Measurements from ENCODE around the gene STX7.

Gene STX7

DNA sequence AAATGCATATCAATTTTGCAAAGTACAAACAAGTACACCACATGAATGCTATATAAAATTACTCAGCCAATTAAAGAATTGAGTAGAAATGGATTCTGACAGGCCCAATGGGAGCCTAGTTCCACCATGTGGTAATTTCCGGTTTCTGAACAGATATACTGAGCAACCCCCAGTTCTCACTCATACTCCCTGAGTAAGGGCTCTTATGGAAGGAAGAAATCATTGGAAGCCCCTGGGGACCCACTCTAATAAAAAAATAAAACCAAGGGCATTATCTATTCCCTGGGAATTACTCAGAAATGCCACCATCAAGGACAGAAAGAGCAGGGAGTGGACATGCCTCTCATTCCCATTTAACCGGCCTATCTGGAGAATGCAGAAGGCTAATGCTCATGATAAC is 34.6 kb downstream of the STX7 start:
- Histone ChIP-seq H3K4me2 (ENCODE audit: low read length) (no peak overlapping the region), H3K9me3 (ENCODE audit: insufficient read depth, low read length) (no peaks in the 10 kb centered on the region), H3K36me3 (replicated peaks; ENCODE audit: low read depth, low read length) (peaks cover 13% of the 10 kb centered on the region), H3K4me1 (ENCODE audit: low read length) (peaks cover 9% of the 10 kb centered on the region), H2AFZ (ENCODE audit: low read depth, low read length) (no peak overlapping the region), H3K4me3 (ENCODE audit: low read length) (no peak overlapping the region), H3K9ac (ENCODE audit: low read length) (no peak overlapping the region), H3K79me2 (ENCODE audit: low read length) (peaks cover 49% of the 10 kb centered on the region), H4K20me1 (ENCODE audit: insufficient read depth, low read length) (peaks cover 63% of the 10 kb centered on the region), H3K27me3 (ENCODE audit: low read depth, low read length) (no peaks in the 10 kb centered on the region), H3K27ac (ENCODE audit: low read length) (no peak overlapping the region)
- TF ChIP-seq, protein P1, sequence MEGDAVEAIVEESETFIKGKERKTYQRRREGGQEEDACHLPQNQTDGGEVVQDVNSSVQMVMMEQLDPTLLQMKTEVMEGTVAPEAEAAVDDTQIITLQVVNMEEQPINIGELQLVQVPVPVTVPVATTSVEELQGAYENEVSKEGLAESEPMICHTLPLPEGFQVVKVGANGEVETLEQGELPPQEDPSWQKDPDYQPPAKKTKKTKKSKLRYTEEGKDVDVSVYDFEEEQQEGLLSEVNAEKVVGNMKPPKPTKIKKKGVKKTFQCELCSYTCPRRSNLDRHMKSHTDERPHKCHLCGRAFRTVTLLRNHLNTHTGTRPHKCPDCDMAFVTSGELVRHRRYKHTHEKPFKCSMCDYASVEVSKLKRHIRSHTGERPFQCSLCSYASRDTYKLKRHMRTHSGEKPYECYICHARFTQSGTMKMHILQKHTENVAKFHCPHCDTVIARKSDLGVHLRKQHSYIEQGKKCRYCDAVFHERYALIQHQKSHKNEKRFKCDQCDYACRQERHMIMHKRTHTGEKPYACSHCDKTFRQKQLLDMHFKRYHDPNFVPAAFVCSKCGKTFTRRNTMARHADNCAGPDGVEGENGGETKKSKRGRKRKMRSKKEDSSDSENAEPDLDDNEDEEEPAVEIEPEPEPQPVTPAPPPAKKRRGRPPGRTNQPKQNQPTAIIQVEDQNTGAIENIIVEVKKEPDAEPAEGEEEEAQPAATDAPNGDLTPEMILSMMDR (IDR thresholded peaks at IDR 0.05; ENCODE audit: low read depth, low read length), result no peak
- no peak for TF ChIP-seq EZH2phosphoT487 (IDR thresholded peaks at IDR 0.05; ENCODE audit: low read depth)

DNA sequence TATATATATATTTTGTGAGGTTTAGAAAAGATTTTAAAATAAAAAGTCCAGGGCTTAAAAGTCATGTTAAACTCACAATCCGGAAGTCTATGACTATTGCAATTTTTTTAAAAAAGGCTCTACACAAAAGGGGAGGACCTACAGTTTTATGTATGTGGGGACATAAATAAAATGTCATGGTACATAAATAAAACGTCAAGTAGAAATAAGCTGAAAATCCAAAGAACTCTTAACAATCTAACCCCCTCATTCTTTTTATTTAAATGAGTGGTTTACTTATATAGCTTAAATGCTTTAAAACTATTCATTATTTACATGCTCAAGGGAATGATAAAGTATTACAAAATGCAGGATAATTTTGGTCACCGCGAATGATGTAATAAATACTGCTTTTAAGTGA is 36.2 kb downstream of the STX7 start:
- Histone ChIP-seq H3K4me3 (ENCODE audit: low read length) (no peak overlapping the region), H3K27ac (ENCODE audit: low read length) (no peak overlapping the region), H3K4me2 (ENCODE audit: low read length) (no peak overlapping the region), H3K27me3 (ENCODE audit: low read depth, low read length) (no peaks in the 10 kb centered on the region), H3K79me2 (ENCODE audit: low read length) (peaks cover 33% of the 10 kb centered on the region), H3K36me3 (replicated peaks; ENCODE audit: low read depth, low read length) (peaks cover 11% of the 10 kb centered on the region), H4K20me1 (ENCODE audit: insufficient read depth, low read length) (peaks cover 48% of the 10 kb centered on the region), H3K9me3 (ENCODE audit: insufficient read depth, low read length) (no peaks in the 10 kb centered on the region), H3K9ac (ENCODE audit: low read length) (no peak overlapping the region), H2AFZ (ENCODE audit: low read depth, low read length) (no peak overlapping the region), H3K4me1 (ENCODE audit: low read length) (peaks cover 8% of the 10 kb centered on the region)
- TF ChIP-seq EZH2phosphoT487 (IDR thresholded peaks at IDR 0.05; ENCODE audit: low read depth), result no peak
- TF ChIP-seq, protein P1 (IDR thresholded peaks at IDR 0.05; ENCODE audit: low read depth, low read length), result no peak

DNA sequence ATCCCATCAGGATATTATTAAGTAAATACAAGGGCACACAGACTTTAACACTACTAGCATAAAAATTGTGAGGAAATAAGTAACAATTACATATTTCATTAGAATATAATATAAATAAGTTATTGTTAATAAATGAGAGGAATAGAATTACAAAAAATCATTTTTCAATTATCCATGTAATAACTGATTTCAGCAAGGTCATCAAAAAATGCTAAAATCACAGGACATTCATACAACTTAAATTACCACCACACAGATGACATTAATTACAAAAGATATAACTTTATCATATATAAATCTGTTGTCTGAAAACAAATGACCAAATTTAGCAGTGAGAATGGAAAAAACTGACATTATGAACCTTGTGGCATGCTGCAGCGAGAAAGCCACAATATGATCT is 37.0 kb downstream of the STX7 start:
- TF ChIP-seq EZH2phosphoT487 (IDR thresholded peaks at IDR 0.05; ENCODE audit: low read depth), result no peak
- TF ChIP-seq, protein P1 (IDR thresholded peaks at IDR 0.05; ENCODE audit: low read depth, low read length), result no peak
- Histone ChIP-seq H3K9me3 (ENCODE audit: insufficient read depth, low read length) (no peaks in the 10 kb centered on the region), H3K27me3 (ENCODE audit: low read depth, low read length) (no peaks in the 10 kb centered on the region), H3K4me3 (ENCODE audit: low read length) (no peak overlapping the region), H3K4me1 (ENCODE audit: low read length) (peaks cover under 1% of the 10 kb centered on the region; the same call in 1 of the 2 replicates), H4K20me1 (ENCODE audit: insufficient read depth, low read length) (peaks cover 40% of the 10 kb centered on the region), H3K79me2 (ENCODE audit: low read length) (peaks cover 29% of the 10 kb centered on the region), H3K4me2 (ENCODE audit: low read length) (no peak overlapping the region), H3K9ac (ENCODE audit: low read length) (no peak overlapping the region), H3K36me3 (replicated peaks; ENCODE audit: low read depth, low read length) (peaks cover 15% of the 10 kb centered on the region), H2AFZ (ENCODE audit: low read depth, low read length) (no peak overlapping the region), H3K27ac (ENCODE audit: low read length) (no peak overlapping the region)

DNA sequence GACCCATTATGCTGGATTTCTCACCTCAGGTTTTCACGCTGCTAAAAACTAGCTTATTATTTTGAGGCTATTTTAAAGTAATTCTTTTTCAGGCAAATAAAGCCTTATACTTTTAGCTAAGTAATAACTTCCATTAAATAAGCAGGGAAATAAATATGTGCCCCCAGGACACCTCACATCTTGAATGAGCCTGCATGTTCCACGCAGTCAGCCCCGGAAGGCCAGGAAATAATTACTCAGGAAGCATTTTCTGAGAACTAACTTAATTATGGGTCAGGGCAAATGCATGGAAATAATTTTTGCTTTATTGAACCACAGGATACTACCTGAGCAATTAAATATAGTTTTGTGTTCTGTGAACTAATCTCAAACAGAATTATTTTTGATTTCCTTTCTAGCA is 41.1 kb downstream of the STX7 start:
- H2AFZ ChIP-seq (ENCODE audit: low read depth, low read length), result no peak overlapping the region
- peaks cover 29% of the 10 kb centered on the region for H3K36me3 ChIP-seq (replicated peaks; ENCODE audit: low read depth, low read length)
- H3K9me3 ChIP-seq (ENCODE audit: insufficient read depth, low read length), result no peaks in the 10 kb centered on the region
- H4K20me1 ChIP-seq (ENCODE audit: insufficient read depth, low read length), result peaks cover 2% of the 10 kb centered on the region; the same call in 1 of the 2 replicates
- H3K27ac ChIP-seq (ENCODE audit: low read length), result no peak overlapping the region
- no peaks in the 10 kb centered on the region for H3K27me3 ChIP-seq (ENCODE audit: low read depth, low read length)
- no peaks in the 10 kb centered on the region for H3K79me2 ChIP-seq (ENCODE audit: low read length)
- peaks cover 4% of the 10 kb centered on the region for H3K4me1 ChIP-seq (ENCODE audit: low read length)
- no peak overlapping the region for H3K9ac ChIP-seq (ENCODE audit: low read length)
- no peak overlapping the region for H3K4me3 ChIP-seq (ENCODE audit: low read length)
- H3K4me2 ChIP-seq (ENCODE audit: low read length), result no peak overlapping the region
- no peak for TF ChIP-seq EZH2phosphoT487 (IDR thresholded peaks at IDR 0.05; ENCODE audit: low read depth)
- TF ChIP-seq, protein P1 (IDR thresholded peaks at IDR 0.05; ENCODE audit: low read depth, low read length), result no peak
